ENCODE measurements around the gene MYL4. TPM values are rescaled to one million over a fixed set of nuclear protein-coding genes. Genes with fewer than 3 reads are reported as not detected.

The MYL4 gene
- total RNA-seq, 4 donors from 2014 or later: 1.5 TPM; not detected in 3

DNA sequence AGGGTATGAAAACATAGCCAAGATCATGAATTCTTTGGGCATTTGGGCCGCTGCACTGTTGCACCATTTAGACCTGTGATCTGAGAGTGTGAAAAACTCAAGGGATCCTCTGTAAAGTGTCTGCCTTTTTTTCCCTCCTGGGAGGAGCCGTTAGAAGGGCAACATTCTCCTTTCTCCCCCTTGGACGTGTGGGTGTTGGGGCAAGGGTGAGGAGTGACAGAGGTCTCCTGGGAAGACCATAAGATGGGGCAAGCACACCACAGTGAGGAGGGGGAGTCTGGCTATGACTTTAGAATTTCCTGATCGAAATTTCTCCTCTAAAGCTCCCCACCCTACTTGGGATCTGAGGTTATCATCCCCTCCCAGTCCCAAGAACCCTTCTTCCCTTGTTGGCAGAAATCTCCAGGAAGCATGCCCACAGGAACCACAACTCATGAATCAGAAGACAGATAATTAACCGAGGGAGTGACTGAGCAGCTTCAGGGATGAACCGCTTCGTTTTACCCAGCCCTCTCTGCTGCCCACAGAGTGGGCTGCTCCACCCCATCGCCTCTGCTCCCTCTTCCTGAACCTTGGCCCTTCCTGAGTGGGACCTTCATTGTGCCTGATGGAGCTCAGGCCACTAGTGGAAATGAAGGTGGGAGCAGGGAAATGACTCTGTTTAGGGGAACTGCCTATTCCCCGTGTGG lies 48.6 kb downstream of the MYL4 start:
- Histone ChIP-seq H3K27me3 (no peaks in the 10 kb centered on the region), H3K27ac (peak overlapping the region in 2 of 4 donors; percentile 68), H3K4me3 (no peak overlapping the region), H3K36me3 (no peaks in the 10 kb centered on the region), H3K4me1 (peaks cover 0 to 49% (median 5%) of the 10 kb centered on the region in 4 donors), H3K9me3 (no peaks in the 10 kb centered on the region)
- WGBS, 2 donors: 25 to 39% methylated on average over 9 of the region's 9 CpGs
- TF ChIP-seq POLR2A (IDR thresholded peaks at IDR 0.05): no peak
- TF ChIP-seq EP300 (IDR thresholded peaks at IDR 0.05): no peak
- TF ChIP-seq, protein P1, sequence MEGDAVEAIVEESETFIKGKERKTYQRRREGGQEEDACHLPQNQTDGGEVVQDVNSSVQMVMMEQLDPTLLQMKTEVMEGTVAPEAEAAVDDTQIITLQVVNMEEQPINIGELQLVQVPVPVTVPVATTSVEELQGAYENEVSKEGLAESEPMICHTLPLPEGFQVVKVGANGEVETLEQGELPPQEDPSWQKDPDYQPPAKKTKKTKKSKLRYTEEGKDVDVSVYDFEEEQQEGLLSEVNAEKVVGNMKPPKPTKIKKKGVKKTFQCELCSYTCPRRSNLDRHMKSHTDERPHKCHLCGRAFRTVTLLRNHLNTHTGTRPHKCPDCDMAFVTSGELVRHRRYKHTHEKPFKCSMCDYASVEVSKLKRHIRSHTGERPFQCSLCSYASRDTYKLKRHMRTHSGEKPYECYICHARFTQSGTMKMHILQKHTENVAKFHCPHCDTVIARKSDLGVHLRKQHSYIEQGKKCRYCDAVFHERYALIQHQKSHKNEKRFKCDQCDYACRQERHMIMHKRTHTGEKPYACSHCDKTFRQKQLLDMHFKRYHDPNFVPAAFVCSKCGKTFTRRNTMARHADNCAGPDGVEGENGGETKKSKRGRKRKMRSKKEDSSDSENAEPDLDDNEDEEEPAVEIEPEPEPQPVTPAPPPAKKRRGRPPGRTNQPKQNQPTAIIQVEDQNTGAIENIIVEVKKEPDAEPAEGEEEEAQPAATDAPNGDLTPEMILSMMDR (IDR thresholded peaks at IDR 0.05): no peak
- DNase-seq (ENCODE audit: low spot score in 2 of 2): no peak

DNA sequence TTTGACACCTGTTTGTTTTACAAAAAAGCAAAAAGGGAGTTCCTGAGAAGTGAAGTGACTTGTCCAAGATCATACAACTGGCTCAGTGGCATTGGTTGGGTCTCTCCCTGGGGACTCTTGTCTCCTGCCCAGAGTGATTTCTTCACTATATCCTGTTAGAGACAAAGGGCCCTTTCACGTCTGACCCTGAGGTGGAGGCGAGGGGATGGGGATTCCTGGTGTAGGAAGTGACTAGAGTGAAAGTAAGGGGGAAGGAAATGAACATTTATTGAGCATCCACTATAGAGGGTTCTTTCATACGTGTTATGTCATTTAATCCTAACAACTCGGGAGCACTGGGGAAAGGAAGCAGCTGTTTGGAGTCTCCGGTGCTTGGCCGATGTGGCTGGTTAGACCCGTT lies 53.4 kb downstream of the MYL4 start:
- WGBS, 2 donors: 56 to 57% methylated on average over 7 of the region's 7 CpGs
- Histone ChIP-seq H3K4me1 (peaks cover 0 to 28% (median 10%) of the 10 kb centered on the region in 4 donors), H3K36me3 (no peaks in the 10 kb centered on the region), H3K27me3 (no peaks in the 10 kb centered on the region), H3K4me3 (no peak overlapping the region), H3K9me3 (no peaks in the 10 kb centered on the region), H3K27ac (no peak overlapping the region)
- TF ChIP-seq EP300 (IDR thresholded peaks at IDR 0.05) (no peak), POLR2A (IDR thresholded peaks at IDR 0.05) (no peak)
- TF ChIP-seq, protein P1 (IDR thresholded peaks at IDR 0.05): no peak
- no peak for DNase-seq (ENCODE audit: low spot score in 2 of 2)

DNA sequence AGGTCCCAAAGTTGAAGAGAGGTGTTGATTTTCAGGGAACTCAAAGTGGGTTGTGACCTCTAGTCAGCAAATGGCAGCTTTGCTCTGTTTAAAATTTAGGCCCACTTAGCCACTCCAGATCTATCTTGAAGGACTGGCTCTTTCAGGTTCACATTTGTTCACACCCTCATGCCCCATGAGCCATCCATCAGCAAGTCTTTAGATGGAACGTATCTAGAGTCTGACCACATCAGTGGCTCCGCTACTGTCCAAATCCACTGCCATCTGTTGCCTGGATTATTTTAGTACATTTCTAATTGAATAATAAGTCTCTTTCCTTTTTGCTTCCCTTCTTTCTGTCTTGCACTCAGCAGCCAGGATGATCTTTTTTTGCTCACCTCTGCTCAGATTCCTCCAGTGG lies 55.0 kb downstream of the MYL4 start:
- H3K27ac ChIP-seq: no peak overlapping the region

DNA sequence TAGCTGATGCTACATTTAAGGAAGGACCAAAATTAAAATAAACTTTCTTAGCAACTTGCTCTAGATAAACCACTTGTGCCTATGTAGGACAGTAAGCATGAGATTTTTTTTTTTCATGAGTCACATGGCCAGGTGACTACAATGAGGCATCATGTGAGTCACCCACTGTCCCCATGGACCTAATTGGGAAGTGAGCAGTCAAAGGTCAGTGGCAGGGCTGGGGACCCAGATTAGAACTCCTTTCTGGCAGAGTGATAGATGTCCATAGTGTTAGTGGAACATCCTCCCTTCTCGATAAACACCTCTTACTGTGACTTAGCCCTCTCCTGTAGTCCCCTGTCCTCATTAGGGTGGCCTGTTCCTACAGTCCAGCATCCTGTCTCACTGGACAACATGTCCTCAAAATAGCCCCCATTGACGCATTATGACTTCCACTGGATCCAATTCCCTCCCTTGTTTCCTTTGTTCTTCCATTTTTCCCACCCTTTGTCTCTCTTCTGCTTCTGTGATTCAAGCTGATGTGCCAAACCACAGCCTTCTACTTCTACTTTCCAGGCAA lies 56.9 kb downstream of the MYL4 start:
- H3K27ac ChIP-seq: peak overlapping the region in 2 of 4 donors; percentile 17 to 63
- no peaks in the 10 kb centered on the region for H3K36me3 ChIP-seq
- TF ChIP-seq, protein P1 (IDR thresholded peaks at IDR 0.05): no peak
- TF ChIP-seq EP300 (IDR thresholded peaks at IDR 0.05) (peak in 1 of 2 donors; percentile 49), POLR2A (IDR thresholded peaks at IDR 0.05) (no peak)
- no peak for DNase-seq (ENCODE audit: low spot score in 2 of 2)
- H3K4me3 ChIP-seq: no peak overlapping the region
- H3K4me1 ChIP-seq: peaks cover 0 to 35% (median 9%) of the 10 kb centered on the region in 4 donors
- WGBS, 2 donors: 69 to 81% methylated on average over 2 of the region's 2 CpGs
- H3K27me3 ChIP-seq: no peaks in the 10 kb centered on the region
- no peaks in the 10 kb centered on the region for H3K9me3 ChIP-seq

More for the DNA sequence above, 55.0 kb downstream of the MYL4 start:
- TF ChIP-seq, protein P1 (IDR thresholded peaks at IDR 0.05): no peak
- TF ChIP-seq EP300 (IDR thresholded peaks at IDR 0.05): no peak
- no peak for TF ChIP-seq POLR2A (IDR thresholded peaks at IDR 0.05)
- whole genome bisulfite sequencing, 2 donors: 91% methylated on average over 2 of the region's 2 CpGs
- Histone ChIP-seq H3K4me1 (peaks cover 0 to 29% (median 9%) of the 10 kb centered on the region in 4 donors), H3K4me3 (no peak overlapping the region), H3K9me3 (no peaks in the 10 kb centered on the region), H3K27me3 (no peaks in the 10 kb centered on the region), H3K36me3 (no peaks in the 10 kb centered on the region)
- DNase-seq (ENCODE audit: low spot score in 2 of 2): no peak

DNA sequence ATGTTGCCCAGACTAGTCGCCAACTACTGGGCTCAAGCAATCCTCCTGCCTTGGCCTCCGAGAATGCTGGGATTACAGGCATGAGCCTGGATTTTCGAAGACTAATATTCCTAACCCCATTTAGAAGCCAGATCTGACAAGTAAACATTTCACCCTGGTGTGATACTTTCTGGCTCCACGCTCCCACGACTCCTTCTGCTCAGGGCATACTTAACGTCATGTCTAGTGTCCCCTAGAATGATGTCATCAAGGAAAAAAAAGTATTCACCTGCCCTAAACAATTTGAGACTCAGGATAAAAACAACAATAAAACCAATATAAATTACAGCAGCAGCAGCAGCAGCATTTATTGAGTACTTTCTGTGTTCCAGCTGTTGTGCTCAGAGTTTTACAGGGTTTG lies 57.6 kb downstream of the MYL4 start:
- DNase-seq (ENCODE audit: low spot score in 2 of 2): no peak
- no peak overlapping the region for H3K4me3 ChIP-seq
- TF ChIP-seq POLR2A (IDR thresholded peaks at IDR 0.05) (no peak), EP300 (IDR thresholded peaks at IDR 0.05) (no peak)
- TF ChIP-seq, protein P1 (IDR thresholded peaks at IDR 0.05): no peak
- H3K9me3 ChIP-seq: no peaks in the 10 kb centered on the region
- H3K27ac ChIP-seq: peak overlapping the region in 2 of 4 donors; percentile 30 to 63
- no peaks in the 10 kb centered on the region for H3K27me3 ChIP-seq
- WGBS, 2 donors: 86 to 92% methylated on average over 6 of the region's 6 CpGs
- peaks cover 0 to 35% (median 9%) of the 10 kb centered on the region in 4 donors for H3K4me1 ChIP-seq
- no peaks in the 10 kb centered on the region for H3K36me3 ChIP-seq
